WTC11 (cell line): ENCODE measurements around the gene CLTCL1. TPM values are rescaled to one million over a fixed set of nuclear protein-coding genes. Genes with fewer than 3 reads are reported as not detected.
A peak's percentile ranks its signal among the peaks of the same experiment; 100 is the strongest.

Experiments
- ATAC-seq: fragments of 200-7000 bp; cut with Tn5 transposase; 2 replicates; pipeline ENCODE4 v1.10.0; 2021; ENCODE audit warnings: mild to moderate bottlenecking, moderate library complexity
- CTCF ChIA-PET: fragments of 300-600 bp; sonication (Branson Sonifier 250); formaldehyde crosslinking; loops from one replicate; lab custom pipeline; 2021; ENCODE audit warnings: antibody characterized with exemption; lab: Charles Lee
- POLR2A ChIA-PET: fragments of 350-600 bp; sonication (Branson Sonifier 250); formaldehyde crosslinking; loops from one replicate; lab custom pipeline; 2021; ENCODE audit warnings: antibody characterized with exemption; lab: Charles Lee
- DNase-seq: peaks from one replicate; pipeline ENCODE4 v3.0.0; 2021; ENCODE audit warnings: low spot score
- H3K27ac Mint-ChIP-seq: 2 replicates; pipeline ENCODE4 v1.8.0; 2021; ENCODE audit warnings: mixed read lengths
- H3K27me3 Mint-ChIP-seq: 2 replicates; pipeline ENCODE4 v1.8.0; 2021; ENCODE audit warnings: low read depth, mild to moderate bottlenecking, moderate library complexity, mixed read lengths
- H3K36me3 Mint-ChIP-seq: 2 replicates; pipeline ENCODE4 v1.8.0; 2021; ENCODE audit warnings: mixed read lengths
- H3K4me1 Mint-ChIP-seq: 2 replicates; pipeline ENCODE4 v1.8.0; 2022; ENCODE audit warnings: mixed read lengths
- H3K4me3 Mint-ChIP-seq: 2 replicates; pipeline ENCODE4 v1.8.0; 2021; ENCODE audit warnings: mild to moderate bottlenecking, moderate library complexity, mixed read lengths
- H3K9me3 Mint-ChIP-seq: 2 replicates; pipeline ENCODE4 v1.8.0; 2021; ENCODE audit warnings: mixed read lengths
- AR ChIP-seq: fragments of 250-450 bp; sonication (Bioruptor Pico); IDR thresholded peaks from 2 replicates; pipeline ENCODE4 v1.9.0; 2021; ENCODE audit warnings: mild to moderate bottlenecking
- ATF2 ChIP-seq: sonication (generic); formaldehyde crosslinking; IDR thresholded peaks from 2 replicates; pipeline ENCODE4 v1.8.1; 2022; ENCODE audit warnings: low read depth, missing genetic modification reagents, borderline replicate concordance
- CREM ChIP-seq: sonication (generic); formaldehyde crosslinking; IDR thresholded peaks from 2 replicates; pipeline ENCODE4 v1.8.1; 2022; ENCODE audit warnings: mild to moderate bottlenecking, missing genetic modification reagents, moderate library complexity
- E2F5 ChIP-seq: sonication (generic); formaldehyde crosslinking; IDR thresholded peaks from 2 replicates; pipeline ENCODE4 v1.8.1; 2022; ENCODE audit warnings: mild to moderate bottlenecking, moderate library complexity, missing genetic modification reagents
- HMGA2 ChIP-seq: fragments of 250-450 bp; sonication (Bioruptor Pico); IDR thresholded peaks from 2 replicates; pipeline ENCODE4 v1.4.0; 2021; ENCODE audit warnings: mild to moderate bottlenecking, moderate library complexity
- JUN ChIP-seq: sonication (generic); formaldehyde crosslinking; IDR thresholded peaks from 2 replicates; pipeline ENCODE4 v1.8.0; 2023; ENCODE audit warnings: mild to moderate bottlenecking, missing genetic modification reagents
- KAT7 ChIP-seq: sonication (generic); formaldehyde crosslinking; IDR thresholded peaks from 2 replicates; pipeline ENCODE4 v1.8.1; 2023; ENCODE audit warnings: missing genetic modification reagents, mild to moderate bottlenecking, borderline replicate concordance
- NR3C1 ChIP-seq: sonication (generic); formaldehyde crosslinking; conservative IDR thresholded peaks from 2 replicates; pipeline ENCODE4 v1.8.1; 2023; ENCODE audit warnings: low read depth, mild to moderate bottlenecking, missing genetic modification reagents
- PRDM15 ChIP-seq: sonication (generic); formaldehyde crosslinking; IDR thresholded peaks from 2 replicates; pipeline ENCODE4 v1.8.0; 2022; ENCODE audit warnings: missing genetic modification reagents
- PRRX2 ChIP-seq: fragments of 250-450 bp; sonication (Bioruptor Pico); IDR thresholded peaks from 2 replicates; pipeline ENCODE4 v1.8.0; 2021; ENCODE audit warnings: mild to moderate bottlenecking
- SMAD3 ChIP-seq: sonication (generic); formaldehyde crosslinking; IDR thresholded peaks from 2 replicates; pipeline ENCODE4 v1.8.0; 2022; ENCODE audit warnings: missing genetic modification reagents, mild to moderate bottlenecking, borderline replicate concordance
- SOX15 ChIP-seq: fragments of 250-450 bp; sonication (Bioruptor Pico); IDR thresholded peaks from 2 replicates; pipeline ENCODE4 v1.9.0; 2021; ENCODE audit warnings: mild to moderate bottlenecking
- ZBTB43 ChIP-seq: sonication (generic); formaldehyde crosslinking; IDR thresholded peaks from 2 replicates; pipeline ENCODE4 v1.8.1; 2023; ENCODE audit warnings: mild to moderate bottlenecking, missing genetic modification reagents
- ZNF138 ChIP-seq: sonication (generic); formaldehyde crosslinking; conservative IDR thresholded peaks from 2 replicates; pipeline ENCODE4 v1.8.1; 2022; ENCODE audit warnings: mild to moderate bottlenecking, moderate library complexity, missing genetic modification reagents
- ZNF317 ChIP-seq: sonication (generic); formaldehyde crosslinking; IDR thresholded peaks from 2 replicates; pipeline ENCODE4 v1.8.1; 2023; ENCODE audit warnings: low read depth, mild to moderate bottlenecking, moderate library complexity, missing genetic modification reagents, borderline replicate concordance
- ZNF671 ChIP-seq: fragments of 250-450 bp; sonication (Bioruptor Pico); IDR thresholded peaks from 2 replicates; pipeline ENCODE4 v1.8.0; 2021; ENCODE audit warnings: mild to moderate bottlenecking
- ZSCAN18 ChIP-seq: fragments of 250-450 bp; sonication (Bioruptor Pico); IDR thresholded peaks from 2 replicates; pipeline ENCODE4 v2.1.2; 2022; ENCODE audit warnings: mild to moderate bottlenecking, moderate library complexity
- total RNA-seq: library from RNA; stranded (reverse); gene quantifications from 3 replicates; pipeline ENCODE4 v1.2.3, GENCODE V29; 2021

CLTCL1 gene
- total RNA-seq, 1 experiment from 2014 or later, result 15.5 TPM

GRCh38 chr22:19143967-19144400 is 147.5 kb downstream of the CLTCL1 start (continued):
- TF ChIP-seq AR (CRISPR knock-in tag) (no peak), PRRX2 (CRISPR knock-in tag) (no peak), PRDM15 (no peak), ZNF671 (CRISPR knock-in tag) (no peak), SOX15 (CRISPR knock-in tag) (no peak), NR3C1 (CRISPR knock-in tag) (no peak), KAT7 (no peak)

- ATAC-seq (no peak), DNase-seq (no peak)
- Mint-ChIP-seq H3K9me3 (no peaks in the 10 kb centered on the region), H3K27me3 (peaks cover 28% of the 10 kb centered on the region), H3K27ac (no peak overlapping the region), H3K36me3 (peaks cover 18% of the 10 kb centered on the region), H3K4me1 (peaks cover 20% of the 10 kb centered on the region), H3K4me3 (peak overlapping the region; percentile 100)
- TF ChIP-seq E2F5 (CRISPR knock-in tag) (no peak), ZNF138 (CRISPR knock-in tag) (no peak), JUN (CRISPR knock-in tag) (no peak)
- ChIA-PET CTCF (interaction anchor here (0.7 to 1.9 kb wide), 4 partner anchors 12 to 552 kb away, joined by 3 to 7 read pairs (median 5); no protein-coding TSS in a partner anchor), POLR2A (interaction anchor here (1.2 kb wide), 1 partner anchor 20 kb away, joined by 3 read pairs; no protein-coding TSS in a partner anchor)
These were observed 148.3 kb downstream of the CLTCL1 start for GRCh38 chr22:19143212-19143611.

- Mint-ChIP-seq H3K27ac (no peak overlapping the region), H3K36me3 (peaks cover 18% of the 10 kb centered on the region), H3K4me3 (peak overlapping the region; percentile 48), H3K9me3 (no peaks in the 10 kb centered on the region), H3K27me3 (peaks cover 20% of the 10 kb centered on the region), H3K4me1 (peaks cover 19% of the 10 kb centered on the region)
- CTCF ChIA-PET, result interaction anchor here (0.7 kb wide), 1 partner anchor 553 kb away, joined by 3 read pairs; no protein-coding TSS in a partner anchor
- TF ChIP-seq ZBTB43 (CRISPR knock-in tag) (no peak), ZNF317 (CRISPR knock-in tag) (no peak), SMAD3 (CRISPR knock-in tag) (no peak), HMGA2 (CRISPR knock-in tag) (no peak), ZSCAN18 (CRISPR knock-in tag) (no peak), ATF2 (no peak), ZNF671 (CRISPR knock-in tag) (no peak), CREM (CRISPR knock-in tag) (no peak)
- no peak for ATAC-seq
- POLR2A ChIA-PET, result no interaction called here
- no peak for DNase-seq
These were observed 149.1 kb downstream of the CLTCL1 start for GRCh38 chr22:19142394-19142793.
